Measurements from ENCODE around the gene UBN2.
A peak's percentile ranks its signal among the peaks of the same experiment; 100 is the strongest.

UBN2 gene

GRCh38 chr7:139341776-139342226 lies 110.8 kb downstream of the UBN2 start:
- Histone ChIP-seq H3K9me3 (ENCODE audit: low read length) (peaks cover 5% of the 10 kb centered on the region), H3K9ac (ENCODE audit: low read length) (peak overlapping the region; percentile 94), H4K20me1 (ENCODE audit: insufficient read depth, low read length) (no peaks in the 10 kb centered on the region), H3K4me2 (ENCODE audit: low read length) (peak overlapping the region; percentile 82), H3K79me2 (ENCODE audit: insufficient read depth, low read length) (no peaks in the 10 kb centered on the region), H3K27me3 (ENCODE audit: insufficient read depth, low read length) (no peaks in the 10 kb centered on the region), H3K27ac (ENCODE audit: low read depth, low read length, poor library complexity, severe bottlenecking) (peak overlapping the region; percentile 90), H2AFZ (ENCODE audit: low read length) (0 out of 2 replicates have a peak overlapping the region, but pooled peaks have one; percentile 8), H3K4me1 (ENCODE audit: insufficient read depth, low read length, severe bottlenecking) (peaks cover 14% of the 10 kb centered on the region), H3K36me3 (ENCODE audit: insufficient read depth, low read length) (peaks cover 26% of the 10 kb centered on the region), H3F3A (ENCODE audit: insufficient read depth, low read length) (0 out of 2 replicates have a peak, but pooled peaks cover 5% of the 10 kb centered on the region), H3K4me3 (ENCODE audit: low read depth, low read length, poor library complexity, severe bottlenecking) (peak overlapping the region; percentile 82), H3K9me2 (ENCODE audit: low read depth, low read length) (no peaks in the 10 kb centered on the region)
- TF ChIP-seq EZH2 (IDR thresholded peaks at IDR 0.05; ENCODE audit: borderline replicate concordance, low read length) (no peak), CTCF (IDR thresholded peaks at IDR 0.05; ENCODE audit: low read length) (no peak)

DNA sequence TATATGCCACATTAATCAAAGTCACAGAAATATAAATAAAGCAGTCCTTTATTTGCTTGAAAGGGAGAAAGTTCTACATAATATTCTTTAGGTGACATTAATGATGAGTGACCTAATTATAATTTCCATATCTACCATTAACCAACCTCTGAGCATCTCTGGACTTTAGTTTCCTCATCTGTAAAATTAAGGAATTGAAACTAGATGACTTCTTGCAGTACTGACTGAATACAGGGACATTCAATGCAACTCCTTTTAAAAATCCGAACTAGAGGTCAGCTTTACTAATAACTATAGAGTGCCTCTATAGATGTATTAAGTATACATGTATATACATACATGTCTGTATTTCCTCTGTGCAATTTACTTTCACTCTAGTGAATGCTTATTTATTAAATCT lies 114.0 kb downstream of the UBN2 start:
- Histone ChIP-seq H3K27ac (ENCODE audit: low read depth, low read length, poor library complexity, severe bottlenecking) (no peak overlapping the region), H3K79me2 (ENCODE audit: insufficient read depth, low read length) (no peaks in the 10 kb centered on the region), H3K9ac (ENCODE audit: low read length) (no peak overlapping the region), H2AFZ (ENCODE audit: low read length) (no peak overlapping the region), H3K36me3 (ENCODE audit: insufficient read depth, low read length) (peaks cover 40% of the 10 kb centered on the region), H3K4me2 (ENCODE audit: low read length) (no peak overlapping the region), H3F3A (ENCODE audit: insufficient read depth, low read length) (no peaks in the 10 kb centered on the region), H3K27me3 (ENCODE audit: insufficient read depth, low read length) (no peaks in the 10 kb centered on the region), H3K9me2 (ENCODE audit: low read depth, low read length) (no peaks in the 10 kb centered on the region), H3K4me3 (ENCODE audit: low read depth, low read length, poor library complexity, severe bottlenecking) (no peak overlapping the region), H3K4me1 (ENCODE audit: insufficient read depth, low read length, severe bottlenecking) (peaks cover 14% of the 10 kb centered on the region), H3K9me3 (ENCODE audit: low read length) (no peaks in the 10 kb centered on the region), H4K20me1 (ENCODE audit: insufficient read depth, low read length) (no peaks in the 10 kb centered on the region)
- no peak for TF ChIP-seq CTCF (IDR thresholded peaks at IDR 0.05; ENCODE audit: low read length)
- no peak for TF ChIP-seq EZH2 (IDR thresholded peaks at IDR 0.05; ENCODE audit: borderline replicate concordance, low read length)

DNA sequence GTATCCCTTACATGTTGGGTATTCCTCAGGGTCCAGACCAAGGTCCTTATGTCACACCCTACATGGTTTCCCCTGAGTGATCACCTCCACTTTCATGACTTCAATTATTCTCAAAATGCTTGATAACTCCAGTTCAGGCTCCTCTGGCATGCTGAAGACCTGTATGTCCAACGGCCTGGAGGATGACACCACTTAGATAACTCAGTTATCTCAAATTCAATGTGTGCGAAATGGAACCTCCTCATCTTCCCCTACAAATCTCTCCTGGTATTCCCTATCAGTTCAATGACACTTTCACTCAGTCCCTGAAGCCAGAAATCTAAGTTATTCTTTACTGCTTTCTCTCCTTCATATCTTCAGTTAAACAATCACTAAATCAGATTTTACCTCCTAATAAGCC lies 120.0 kb downstream of the UBN2 start:
- peaks cover 32% of the 10 kb centered on the region for H3K36me3 ChIP-seq (ENCODE audit: insufficient read depth, low read length)
- H3K79me2 ChIP-seq (ENCODE audit: insufficient read depth, low read length), result no peaks in the 10 kb centered on the region
- H3K4me3 ChIP-seq (ENCODE audit: low read depth, low read length, poor library complexity, severe bottlenecking), result no peak overlapping the region
- no peak overlapping the region for H3K9ac ChIP-seq (ENCODE audit: low read length)
- TF ChIP-seq EZH2 (IDR thresholded peaks at IDR 0.05; ENCODE audit: borderline replicate concordance, low read length) (no peak), CTCF (IDR thresholded peaks at IDR 0.05; ENCODE audit: low read length) (no peak)
- no peaks in the 10 kb centered on the region for H4K20me1 ChIP-seq (ENCODE audit: insufficient read depth, low read length)
- H2AFZ ChIP-seq (ENCODE audit: low read length), result no peak overlapping the region
- H3K27me3 ChIP-seq (ENCODE audit: insufficient read depth, low read length), result no peaks in the 10 kb centered on the region
- no peaks in the 10 kb centered on the region for H3K4me1 ChIP-seq (ENCODE audit: insufficient read depth, low read length, severe bottlenecking)
- H3K27ac ChIP-seq (ENCODE audit: low read depth, low read length, poor library complexity, severe bottlenecking), result no peak overlapping the region
- peaks cover 8% of the 10 kb centered on the region; the same call in 1 of the 2 replicates for H3F3A ChIP-seq (ENCODE audit: insufficient read depth, low read length)
- no peaks in the 10 kb centered on the region for H3K9me2 ChIP-seq (ENCODE audit: low read depth, low read length)
- H3K9me3 ChIP-seq (ENCODE audit: low read length), result no peaks in the 10 kb centered on the region
- H3K4me2 ChIP-seq (ENCODE audit: low read length), result no peak overlapping the region

Data from OCI-LY1 (cell line).